Esophagus muscularis mucosa (tissue), 4 donors: ENCODE data around the gene PNLIPRP1. TPM values are rescaled to one million over a fixed set of nuclear protein-coding genes. Genes with fewer than 3 reads are reported as not detected.

ENCODE experiments used
- DNase-seq: peaks from one replicate; pipeline ENCODE4 v3.0.0-alpha.2; 2017; ENCODE audit errors: extremely low spot score
- H3K27ac ChIP-seq, 4 donors: fragments of 200-600 bp; sonication (generic); replicated peaks in 1 of 4; 1 replicate in 3 of 4; 2 replicates in 1 of 4; pipeline ENCODE4 v1.5.1; 2016 to 2019; ENCODE audit warnings: mild to moderate bottlenecking in 1 of 4
- H3K27me3 ChIP-seq, 4 donors: fragments of 200-600 bp; sonication (generic); one replicate each; pipeline versions ENCODE4 v1.5.1 to v1.6.0; 2016 to 2019
- H3K36me3 ChIP-seq, 4 donors: fragments of 200-600 bp; sonication (generic); one replicate each; pipeline ENCODE4 v1.5.1; 2016 to 2019
- H3K4me1 ChIP-seq, 4 donors: fragments of 200-600 bp; sonication (generic); one replicate each; pipeline ENCODE4 v1.5.1; 2016 to 2019
- H3K4me3 ChIP-seq, 4 donors: fragments of 200-600 bp; sonication (generic); 1 replicate in 2 of 4; 2 replicates in 2 of 4; pipeline ENCODE4 v1.5.1; 2016 to 2019; ENCODE audit warnings: mild to moderate bottlenecking in 4 of 4, moderate library complexity in 1 of 4
- H3K9me3 ChIP-seq, 4 donors: fragments of 200-600 bp; sonication (generic); 1 replicate in 3 of 4; 2 replicates in 1 of 4; pipeline ENCODE4 v1.5.1; 2016 to 2019
- CTCF ChIP-seq, 3 experiments: fragments of 200-600 bp in 2 of 3; fragments of 450-650 bp in 1 of 3; sonication (generic) in 2 of 3; IDR thresholded peaks; one replicate each; pipeline ENCODE4 v1.5.1; 2017 to 2019; ENCODE audit warnings: antibody characterized with exemption in 3 of 3, mild to moderate bottlenecking in 2 of 3, moderate library complexity in 1 of 3
- EP300 ChIP-seq: sonication (generic); formaldehyde crosslinking; IDR thresholded peaks from one replicate; pipeline ENCODE4 v1.6.1; 2017; ENCODE audit warnings: antibody characterized with exemption
- POLR2A ChIP-seq: fragments of 450-650 bp; IDR thresholded peaks from one replicate; pipeline ENCODE4 v1.6.1; 2017; ENCODE audit warnings: antibody characterized with exemption, moderate library complexity, mild to moderate bottlenecking, low read depth
- POLR2AphosphoS5 ChIP-seq, 2 donors: sonication (generic); formaldehyde crosslinking; IDR thresholded peaks; one replicate each; pipeline ENCODE4 v1.6.1; 2017; ENCODE audit warnings: antibody characterized with exemption in 2 of 2
- WGBS: methylation state at CpG from one replicate; pipeline ENCODE4 v1.1.5; 2018; 5-methylcytosine and 5-hydroxymethylcytosine counted together
- intact Hi-C: fragments of 100-400 bp; cut with DNase I; formaldehyde crosslinking; loops from one replicate; pipeline ENCODE4 v1.15.1; 2023
- total RNA-seq, 4 donors: library from RNA; depleted of rRNA; stranded (reverse); fragments of >200 nt; gene quantifications; one replicate each; pipeline versions ENCODE4 v1.1.0 to v1.2.1, GENCODE V29; 2016

PNLIPRP1 gene
- total RNA-seq, 4 donors from 2014 or later, result not detected

- 85% methylated on average over 6 of the region's 6 CpGs for WGBS
- no peak for TF ChIP-seq CTCF (IDR thresholded peaks at IDR 0.05)
- Histone ChIP-seq H3K27me3 (peaks cover 0 to 38% (median 6%) of the 10 kb centered on the region in 4 donors), H3K4me1 (peaks cover 0 to 8% (median 7%) of the 10 kb centered on the region in 4 donors), H3K9me3 (peaks cover 0 to 6% (median 0%) of the 10 kb centered on the region in 4 donors), H3K27ac (no peak overlapping the region), H3K36me3 (no peaks in the 10 kb centered on the region), H3K4me3 (no peak overlapping the region)
- DNase-seq, result no peak
- intact Hi-C loops, result no loop called here
Measured at GRCh38 chr10:116607336-116607735, 16.6 kb downstream of the PNLIPRP1 start.

- Histone ChIP-seq H3K36me3 (no peaks in the 10 kb centered on the region), H3K27ac (no peak overlapping the region), H3K27me3 (peaks cover 0 to 42% (median 6%) of the 10 kb centered on the region in 4 donors), H3K4me1 (peaks cover 0 to 8% (median 7%) of the 10 kb centered on the region in 4 donors), H3K4me3 (peak overlapping the region in 3 of 4 donors; percentile 28 to 45 (median 31)), H3K9me3 (peaks cover 0 to 6% (median 0%) of the 10 kb centered on the region in 4 donors)
- intact Hi-C loops, result no loop called here
- WGBS, result 48% methylated on average over 29 of the region's 41 CpGs
- no peak for DNase-seq
- TF ChIP-seq POLR2A, result no peak
- no peak for TF ChIP-seq EP300
- no peak for TF ChIP-seq CTCF (IDR thresholded peaks at IDR 0.05)
- no peak for TF ChIP-seq POLR2AphosphoS5 (IDR thresholded peaks at IDR 0.05)
Measured at GRCh38 chr10:116608686-116609594, 18.2 kb downstream of the PNLIPRP1 start.

DNA sequence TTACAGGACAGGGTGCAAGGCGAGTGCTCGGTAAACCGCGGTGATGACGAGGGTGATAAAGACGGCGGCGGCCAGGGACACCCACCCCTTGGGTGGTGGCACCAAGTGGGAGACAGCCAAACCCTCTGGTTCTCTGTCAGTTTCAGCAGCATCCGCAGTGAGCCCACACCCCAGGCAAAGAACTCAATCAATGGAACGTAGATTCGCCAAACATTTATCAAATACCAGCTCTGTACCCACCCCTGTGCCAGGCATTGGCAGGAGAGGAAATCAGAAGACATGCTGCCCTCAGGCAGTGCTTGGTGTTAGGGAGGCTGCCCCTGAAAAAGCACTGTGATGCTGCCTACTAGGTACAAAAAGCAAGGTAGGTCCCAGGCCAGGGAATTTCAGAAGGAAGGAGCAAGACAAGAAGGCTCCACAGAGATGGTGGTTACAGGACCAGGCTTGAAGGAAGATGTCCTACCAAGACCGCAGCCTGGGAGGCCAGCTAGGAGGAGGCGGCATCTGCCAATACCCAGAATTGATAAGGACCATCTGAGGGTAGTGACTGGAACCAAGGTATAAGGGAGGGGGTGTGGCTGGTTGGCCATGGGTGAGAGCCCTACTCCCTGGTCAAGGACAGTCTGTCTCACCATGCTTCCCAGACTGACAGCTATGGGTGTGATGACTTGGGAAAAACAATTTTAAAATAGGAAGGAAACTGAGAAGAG is 19.8 kb downstream of the PNLIPRP1 start:
- Histone ChIP-seq H3K36me3 (no peaks in the 10 kb centered on the region), H3K4me1 (peaks cover 0 to 8% (median 7%) of the 10 kb centered on the region in 4 donors), H3K27ac (no peak overlapping the region), H3K4me3 (no peak overlapping the region), H3K27me3 (peaks cover 0 to 42% (median 6%) of the 10 kb centered on the region in 4 donors), H3K9me3 (peaks cover 0 to 11% (median 3%) of the 10 kb centered on the region in 4 donors)
- TF ChIP-seq POLR2AphosphoS5 (IDR thresholded peaks at IDR 0.05) (no peak), POLR2A (no peak), EP300 (no peak), CTCF (IDR thresholded peaks at IDR 0.05) (no peak)
- 91% methylated on average over 13 of the region's 13 CpGs for WGBS
- intact Hi-C loops, result no loop called here
- DNase-seq, result no peak

DNA sequence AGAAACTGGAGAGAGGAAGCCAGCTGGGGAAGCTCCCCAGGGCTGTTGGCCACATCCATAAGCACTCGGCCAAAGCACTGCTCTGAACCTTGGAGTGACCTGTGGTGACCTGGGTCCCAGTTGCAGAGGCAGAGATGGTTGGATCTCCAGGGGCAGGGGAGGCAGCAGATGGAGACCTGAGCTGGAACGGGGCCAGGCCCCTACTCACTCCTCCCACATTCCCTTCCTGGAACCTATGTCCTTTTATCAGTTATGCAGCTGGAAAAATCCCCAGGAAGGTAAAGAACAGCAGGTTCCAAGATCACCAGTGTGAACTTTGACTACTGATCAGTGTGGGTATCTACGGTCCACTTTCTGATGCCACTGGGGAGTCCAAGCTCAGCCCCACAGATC is 20.4 kb downstream of the PNLIPRP1 start:
- intact Hi-C loops, result no loop called here
- 71% methylated on average over 2 of the region's 3 CpGs for WGBS

More for the DNA sequence above, 20.4 kb downstream of the PNLIPRP1 start:
- H3K27ac ChIP-seq, result no peak overlapping the region
- H3K9me3 ChIP-seq, result peaks cover 0 to 11% (median 3%) of the 10 kb centered on the region in 4 donors
- no peak for DNase-seq
- H3K36me3 ChIP-seq, result no peaks in the 10 kb centered on the region
- H3K4me1 ChIP-seq, result peaks cover 0 to 8% (median 7%) of the 10 kb centered on the region in 4 donors
- H3K4me3 ChIP-seq, result no peak overlapping the region
- TF ChIP-seq EP300, result no peak
- no peak for TF ChIP-seq CTCF (IDR thresholded peaks at IDR 0.05)
- TF ChIP-seq POLR2AphosphoS5 (IDR thresholded peaks at IDR 0.05), result no peak
- TF ChIP-seq POLR2A, result no peak
- peaks cover 0 to 42% (median 6%) of the 10 kb centered on the region in 4 donors for H3K27me3 ChIP-seq
